ENCODE measurements around the gene WNT2B.

GRCh38 chr1:112460615-112461014 is 48.1 kb upstream of the WNT2B start:
- TF ChIP-seq GATA2 (IDR thresholded peaks at IDR 0.05; ENCODE audit: low read depth, low read length) (no peak), GATA3 (IDR thresholded peaks at IDR 0.05; ENCODE audit: low read depth, low read length) (no peak)

All from SH-SY5Y (cell line).